ENCODE results near the gene C1orf210.

The C1orf210 gene

DNA sequence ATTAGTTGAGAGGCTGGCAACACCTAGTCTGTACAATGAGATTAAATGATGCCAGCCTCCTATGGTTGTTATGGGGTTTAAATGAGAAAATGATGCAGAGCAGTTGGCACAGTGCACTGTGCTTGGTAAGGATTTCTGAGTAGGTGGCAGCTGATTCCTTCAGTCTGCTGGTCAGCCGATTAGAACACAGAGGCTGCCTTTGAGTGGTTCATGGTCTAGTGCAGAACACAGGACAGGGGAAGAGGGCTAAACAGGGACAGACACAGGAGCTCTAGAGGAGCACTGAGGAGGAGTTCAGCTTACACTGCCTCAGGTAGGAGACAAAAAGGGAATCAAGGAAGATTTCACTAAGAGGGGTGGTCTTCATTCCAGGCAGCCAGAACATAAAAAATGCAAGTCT lies 16.8 kb upstream of the C1orf210 start:
- H3K36me3 Mint-ChIP-seq (ENCODE audit: low read depth), result no peaks in the 10 kb centered on the region
- TF ChIP-seq, protein P1, sequence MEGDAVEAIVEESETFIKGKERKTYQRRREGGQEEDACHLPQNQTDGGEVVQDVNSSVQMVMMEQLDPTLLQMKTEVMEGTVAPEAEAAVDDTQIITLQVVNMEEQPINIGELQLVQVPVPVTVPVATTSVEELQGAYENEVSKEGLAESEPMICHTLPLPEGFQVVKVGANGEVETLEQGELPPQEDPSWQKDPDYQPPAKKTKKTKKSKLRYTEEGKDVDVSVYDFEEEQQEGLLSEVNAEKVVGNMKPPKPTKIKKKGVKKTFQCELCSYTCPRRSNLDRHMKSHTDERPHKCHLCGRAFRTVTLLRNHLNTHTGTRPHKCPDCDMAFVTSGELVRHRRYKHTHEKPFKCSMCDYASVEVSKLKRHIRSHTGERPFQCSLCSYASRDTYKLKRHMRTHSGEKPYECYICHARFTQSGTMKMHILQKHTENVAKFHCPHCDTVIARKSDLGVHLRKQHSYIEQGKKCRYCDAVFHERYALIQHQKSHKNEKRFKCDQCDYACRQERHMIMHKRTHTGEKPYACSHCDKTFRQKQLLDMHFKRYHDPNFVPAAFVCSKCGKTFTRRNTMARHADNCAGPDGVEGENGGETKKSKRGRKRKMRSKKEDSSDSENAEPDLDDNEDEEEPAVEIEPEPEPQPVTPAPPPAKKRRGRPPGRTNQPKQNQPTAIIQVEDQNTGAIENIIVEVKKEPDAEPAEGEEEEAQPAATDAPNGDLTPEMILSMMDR (IDR thresholded peaks at IDR 0.05; ENCODE audit: unreplicated experiment in 3 of 3), result no peak

GRCh38 chr1:43300378-43301094 lies 15.2 kb upstream of the C1orf210 start, which contains the start of gene TIE1:
TIE1 (plus strand) TSS chr1:43300982; CDS start chr1:43301072, 90 bp downstream.
- H3K36me3 Mint-ChIP-seq (ENCODE audit: low read depth), result no peaks in the 10 kb centered on the region

More for the DNA sequence above, 16.8 kb upstream of the C1orf210 start:
- H3K9me3 Mint-ChIP-seq, result no peaks in the 10 kb centered on the region
- H3K4me1 Mint-ChIP-seq, result peaks cover 18% of the 10 kb centered on the region
- no peak overlapping the region for H3K4me3 Mint-ChIP-seq
- H3K27me3 Mint-ChIP-seq (ENCODE audit: low read depth), result no peaks in the 10 kb centered on the region
- peak overlapping the region in 2 of 3 experiments; percentile 11 to 13 for H3K27ac Mint-ChIP-seq

GRCh38 chr1:43299101-43299500 lies 13.7 kb upstream of the C1orf210 start:
- no peaks in the 10 kb centered on the region for H3K27me3 Mint-ChIP-seq (ENCODE audit: low read depth)
- TF ChIP-seq, protein P1 (IDR thresholded peaks at IDR 0.05; ENCODE audit: unreplicated experiment in 3 of 3), result no peak

More at GRCh38 chr1:43300378-43301094, 15.2 kb upstream of the C1orf210 start, which contains the start of gene TIE1:
- TF ChIP-seq, protein P1 (IDR thresholded peaks at IDR 0.05; ENCODE audit: unreplicated experiment in 3 of 3), result no peak
- Mint-ChIP-seq H3K4me3 (no peak within 1 kb of the TSS), H3K9me3 (no peaks in the 10 kb centered on the region), H3K27ac (peak within 1 kb of the TSS in 2 of 3 experiments; percentile 26 to 44), H3K4me1 (peaks cover 25% of the 10 kb centered on the region), H3K27me3 (ENCODE audit: low read depth) (no peaks in the 10 kb centered on the region)

DNA sequence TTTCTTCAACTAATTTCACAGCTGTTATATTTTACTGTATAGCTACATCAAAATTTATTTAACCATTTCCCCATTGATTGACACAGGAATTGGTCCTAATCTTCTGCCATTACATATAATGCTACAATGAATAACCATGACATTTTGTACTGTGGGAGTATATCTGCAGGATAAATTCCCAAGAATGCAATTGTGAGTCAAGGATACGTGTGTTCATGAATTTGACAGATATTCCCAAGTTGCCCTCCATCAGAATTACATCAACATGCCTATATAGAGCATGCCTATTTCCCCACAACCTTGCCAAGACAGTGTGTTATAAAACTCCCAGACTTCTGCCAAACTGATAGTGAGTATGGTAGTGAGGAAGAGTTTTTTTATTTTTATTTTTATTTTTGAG lies 12.7 kb upstream of the C1orf210 start:
- Mint-ChIP-seq H3K4me1 (peaks cover 19% of the 10 kb centered on the region), H3K9me3 (no peaks in the 10 kb centered on the region), H3K27ac (peak overlapping the region in 1 of 3 experiments; percentile 34), H3K36me3 (ENCODE audit: low read depth) (no peaks in the 10 kb centered on the region), H3K27me3 (ENCODE audit: low read depth) (no peaks in the 10 kb centered on the region), H3K4me3 (no peak overlapping the region)
- TF ChIP-seq, protein P1 (IDR thresholded peaks at IDR 0.05; ENCODE audit: unreplicated experiment in 3 of 3), result no peak

More at GRCh38 chr1:43299101-43299500, 13.7 kb upstream of the C1orf210 start:
- H3K27ac Mint-ChIP-seq, result peak overlapping the region in 2 of 3 experiments; percentile 44 to 51
- no peak overlapping the region for H3K4me3 Mint-ChIP-seq
- H3K4me1 Mint-ChIP-seq, result peaks cover 23% of the 10 kb centered on the region
- H3K9me3 Mint-ChIP-seq, result no peaks in the 10 kb centered on the region
- no peaks in the 10 kb centered on the region for H3K36me3 Mint-ChIP-seq (ENCODE audit: low read depth)

DNA sequence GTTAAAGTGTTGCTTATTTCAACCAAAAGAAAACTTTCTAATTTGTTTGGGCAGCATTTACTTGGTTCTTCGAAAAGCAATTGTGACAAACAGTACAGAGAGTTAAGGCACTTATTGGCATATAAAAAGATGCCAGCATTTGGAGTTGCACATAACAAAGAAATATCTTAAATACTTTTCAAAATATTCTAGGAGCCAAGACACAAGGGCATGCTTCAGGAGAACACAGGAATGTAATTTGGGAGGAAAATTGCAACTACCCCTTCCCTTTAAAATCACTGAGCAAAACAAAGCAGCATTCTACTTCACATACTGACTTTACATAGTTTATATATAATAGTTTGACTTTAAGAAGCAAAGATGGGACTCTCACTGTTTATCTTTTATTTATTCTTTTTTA lies 10.8 kb upstream of the C1orf210 start:
- Mint-ChIP-seq H3K27me3 (ENCODE audit: low read depth) (no peaks in the 10 kb centered on the region), H3K27ac (peak overlapping the region; percentile 85 to 93 (median 89)), H3K36me3 (ENCODE audit: low read depth) (no peaks in the 10 kb centered on the region), H3K4me3 (no peak overlapping the region), H3K9me3 (no peaks in the 10 kb centered on the region), H3K4me1 (peaks cover 11% of the 10 kb centered on the region)
- TF ChIP-seq, protein P1 (IDR thresholded peaks at IDR 0.05; ENCODE audit: unreplicated experiment in 3 of 3), result no peak

Data from nephron (organoid).